HepG2 (cell line): ENCODE measurements around the gene ATOH8. TPM values are rescaled to one million over a fixed set of nuclear protein-coding genes. Genes with fewer than 3 reads are reported as not detected.
A peak's percentile ranks its signal among the peaks of the same experiment; 100 is the strongest.

Experiments used
- BCL3 ChIP-seq: sonication (generic); formaldehyde crosslinking; IDR thresholded peaks from 2 replicates; pipeline ENCODE4 v1.5.1; 2020; ENCODE audit warnings: mild to moderate bottlenecking, missing genetic modification reagents, moderate library complexity
- ESRRA ChIP-seq: sonication (generic); formaldehyde crosslinking; IDR thresholded peaks from 2 replicates; pipeline ENCODE4 v1.5.1; 2020; ENCODE audit warnings: mild to moderate bottlenecking, low read depth, missing genetic modification reagents
- FOXM1 ChIP-seq: sonication (generic); formaldehyde crosslinking; IDR thresholded peaks from 2 replicates; pipeline ENCODE4 v1.5.0; 2020; ENCODE audit warnings: missing genetic modification reagents
- FOXP1 ChIP-seq, 2 experiments: fragments of 450-650 bp in 1 of 2; IDR thresholded peaks; 2 replicates each; pipeline ENCODE4 v1.6.1; 2017 to 2018; ENCODE audit warnings: antibody characterized with exemption in 1 of 2
- HIVEP1 ChIP-seq: sonication (generic); formaldehyde crosslinking; IDR thresholded peaks from 2 replicates; pipeline ENCODE4 v1.4.0; 2020; ENCODE audit warnings: mild to moderate bottlenecking, missing genetic modification reagents
- IKZF1 ChIP-seq: fragments of 450-650 bp; IDR thresholded peaks from 2 replicates; pipeline ENCODE4 v1.7.1; 2016
- IRX3 ChIP-seq: sonication (generic); formaldehyde crosslinking; IDR thresholded peaks from 2 replicates; pipeline ENCODE4 v1.8.1; 2023; ENCODE audit warnings: mild to moderate bottlenecking, low read depth, missing genetic modification reagents, borderline replicate concordance
- KDM5A ChIP-seq: fragments of 200-600 bp; sonication (generic); IDR thresholded peaks from 2 replicates; pipeline ENCODE4 v1.7.0; 2018; ENCODE audit warnings: antibody characterized with exemption, mild to moderate bottlenecking, low read length, borderline replicate concordance
- KMT2A ChIP-seq: sonication (generic); formaldehyde crosslinking; IDR thresholded peaks from 2 replicates; pipeline ENCODE4 v1.4.0; 2020; ENCODE audit warnings: missing genetic modification reagents
- PHB2 ChIP-seq: fragments of 450-650 bp; IDR thresholded peaks from 2 replicates; pipeline ENCODE4 v1.6.1; 2018; ENCODE audit not compliant: partially characterized antibody
- PHF20 ChIP-seq: sonication (generic); formaldehyde crosslinking; IDR thresholded peaks from 2 replicates; pipeline ENCODE4 v1.5.0; 2020; ENCODE audit warnings: mild to moderate bottlenecking, missing genetic modification reagents
- RXRA ChIP-seq: sonication (generic); formaldehyde crosslinking; IDR thresholded peaks from 2 replicates; pipeline ENCODE4 v1.5.1; 2020; ENCODE audit warnings: missing genetic modification reagents
- TARDBP ChIP-seq: sonication (generic); formaldehyde crosslinking; IDR thresholded peaks from 2 replicates; pipeline ENCODE4 v1.8.0; 2022; ENCODE audit warnings: mild to moderate bottlenecking, missing genetic modification reagents
- TBP ChIP-seq: sonication (generic); formaldehyde crosslinking; IDR thresholded peaks from 2 replicates; pipeline ENCODE4 v1.5.0; 2020; ENCODE audit warnings: missing genetic modification reagents
- ZBTB46 ChIP-seq: sonication (generic); formaldehyde crosslinking; IDR thresholded peaks from 2 replicates; pipeline ENCODE4 v1.4.0; 2020; ENCODE audit warnings: mild to moderate bottlenecking, missing genetic modification reagents, borderline replicate concordance
- ZFP41 ChIP-seq: sonication (generic); formaldehyde crosslinking; IDR thresholded peaks from 2 replicates; pipeline ENCODE4 v1.4.0; 2020; ENCODE audit warnings: mild to moderate bottlenecking, missing genetic modification reagents, borderline replicate concordance
- ZNF225 ChIP-seq: sonication (generic); formaldehyde crosslinking; IDR thresholded peaks from 2 replicates; pipeline ENCODE4 v1.4.0; 2020; ENCODE audit warnings: mild to moderate bottlenecking, missing genetic modification reagents
- ZNF331 ChIP-seq: sonication (generic); formaldehyde crosslinking; IDR thresholded peaks from 2 replicates; pipeline ENCODE4 v1.4.0; 2020; ENCODE audit warnings: missing genetic modification reagents
- ZNF614 ChIP-seq: IDR thresholded peaks from 2 replicates; pipeline ENCODE4 v1.6.1; 2018; ENCODE audit warnings: missing biosample characterization, missing genetic modification reagents, inconsistent platforms, borderline replicate concordance
- polyA plus RNA-seq, 8 experiments: library from polyadenylated mRNA; depleted of rRNA in 3 of 8; stranded (reverse) in 7 of 8; unstranded in 1 of 8; fragments of >200 nt; fragmentation: Illumina TruSeq in 4 of 8; extraction: Trizol in 4 of 8; gene quantifications; 2 replicates each; pipeline versions ENCODE4 v1.2.1 to v1.2.3, GENCODE V29; 2011 to 2016; ENCODE audit warnings: low read depth in 4 of 8, missing spikeins in 1 of 8, mixed read lengths in 1 of 8; ENCODE audit not compliant: insufficient read depth in 1 of 8
- total RNA-seq, 5 experiments: library from RNA; depleted of rRNA; stranded (reverse); fragments of >200 nt; fragmentation: Illumina TruSeq; extraction: Trizol; gene quantifications; 2 replicates each; pipeline ENCODE4 v1.2.3, GENCODE V29; 2016; ENCODE audit warnings: low read depth in 1 of 5
- TF ChIP-seq, protein P1 (sequence below): sonication (generic); formaldehyde crosslinking; IDR thresholded peaks from 2 replicates; pipeline ENCODE4 v1.4.0; 2020; ENCODE audit warnings: missing genetic modification reagents; ENCODE audit errors: not compliant biosample characterization
- TF ChIP-seq, protein P2 (sequence below): IDR thresholded peaks from 2 replicates; pipeline ENCODE4 v1.6.1; 2018; ENCODE audit warnings: missing genetic modification reagents
- TF ChIP-seq, protein P3 (sequence below): IDR thresholded peaks from 2 replicates; pipeline ENCODE4 v1.4.0; 2020; ENCODE audit warnings: mild to moderate bottlenecking, missing genetic modification reagents

The ATOH8 gene
- total and polyA plus RNA-seq, 2 of the 13 experiments (the other 11 are each of a cell fraction or from before 2014, with no cell fraction given): 0.13 to 0.61 TPM

- TF ChIP-seq FOXP1 (IDR thresholded peaks at IDR 0.05): no peak
- no peak for TF ChIP-seq FOXP1 (CRISPR knock-in tag; IDR thresholded peaks at IDR 0.05)
- no peak for TF ChIP-seq IRX3 (CRISPR knock-in tag)
- no peak for TF ChIP-seq ZFP41 (CRISPR knock-in tag)
- no peak for TF ChIP-seq KMT2A (CRISPR knock-in tag)
- no peak for TF ChIP-seq ESRRA
- no peak for TF ChIP-seq BCL3
- peak; percentile 77 for TF ChIP-seq RXRA (CRISPR knock-in tag)
- no peak for TF ChIP-seq TARDBP (CRISPR knock-in tag)
- TF ChIP-seq ZBTB46 (CRISPR knock-in tag): no peak
- TF ChIP-seq FOXM1: no peak
- TF ChIP-seq, protein P1, sequence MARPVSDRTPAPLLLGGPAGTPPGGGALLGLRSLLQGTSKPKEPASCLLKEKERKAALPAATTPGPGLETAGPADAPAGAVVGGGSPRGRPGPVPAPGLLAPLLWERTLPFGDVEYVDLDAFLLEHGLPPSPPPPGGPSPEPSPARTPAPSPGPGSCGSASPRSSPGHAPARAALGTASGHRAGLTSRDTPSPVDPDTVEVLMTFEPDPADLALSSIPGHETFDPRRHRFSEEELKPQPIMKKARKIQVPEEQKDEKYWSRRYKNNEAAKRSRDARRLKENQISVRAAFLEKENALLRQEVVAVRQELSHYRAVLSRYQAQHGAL (CRISPR knock-in tag): no peak
- TF ChIP-seq ZNF614 (CRISPR knock-in tag): peak; percentile 62; the same call in 1 of the 2 replicates
- TF ChIP-seq ZNF331 (CRISPR knock-in tag): peak; percentile 82; the same call in 1 of the 2 replicates
- no peak for TF ChIP-seq PHB2
- no peak for TF ChIP-seq HIVEP1
- TF ChIP-seq KDM5A: no peak
- no peak for TF ChIP-seq ZNF225 (CRISPR knock-in tag)
- no peak for TF ChIP-seq TBP (CRISPR knock-in tag)
- TF ChIP-seq, protein P2, sequence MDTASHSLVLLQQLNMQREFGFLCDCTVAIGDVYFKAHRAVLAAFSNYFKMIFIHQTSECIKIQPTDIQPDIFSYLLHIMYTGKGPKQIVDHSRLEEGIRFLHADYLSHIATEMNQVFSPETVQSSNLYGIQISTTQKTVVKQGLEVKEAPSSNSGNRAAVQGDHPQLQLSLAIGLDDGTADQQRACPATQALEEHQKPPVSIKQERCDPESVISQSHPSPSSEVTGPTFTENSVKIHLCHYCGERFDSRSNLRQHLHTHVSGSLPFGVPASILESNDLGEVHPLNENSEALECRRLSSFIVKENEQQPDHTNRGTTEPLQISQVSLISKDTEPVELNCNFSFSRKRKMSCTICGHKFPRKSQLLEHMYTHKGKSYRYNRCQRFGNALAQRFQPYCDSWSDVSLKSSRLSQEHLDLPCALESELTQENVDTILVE (CRISPR knock-in tag): no peak
- TF ChIP-seq, protein P3, sequence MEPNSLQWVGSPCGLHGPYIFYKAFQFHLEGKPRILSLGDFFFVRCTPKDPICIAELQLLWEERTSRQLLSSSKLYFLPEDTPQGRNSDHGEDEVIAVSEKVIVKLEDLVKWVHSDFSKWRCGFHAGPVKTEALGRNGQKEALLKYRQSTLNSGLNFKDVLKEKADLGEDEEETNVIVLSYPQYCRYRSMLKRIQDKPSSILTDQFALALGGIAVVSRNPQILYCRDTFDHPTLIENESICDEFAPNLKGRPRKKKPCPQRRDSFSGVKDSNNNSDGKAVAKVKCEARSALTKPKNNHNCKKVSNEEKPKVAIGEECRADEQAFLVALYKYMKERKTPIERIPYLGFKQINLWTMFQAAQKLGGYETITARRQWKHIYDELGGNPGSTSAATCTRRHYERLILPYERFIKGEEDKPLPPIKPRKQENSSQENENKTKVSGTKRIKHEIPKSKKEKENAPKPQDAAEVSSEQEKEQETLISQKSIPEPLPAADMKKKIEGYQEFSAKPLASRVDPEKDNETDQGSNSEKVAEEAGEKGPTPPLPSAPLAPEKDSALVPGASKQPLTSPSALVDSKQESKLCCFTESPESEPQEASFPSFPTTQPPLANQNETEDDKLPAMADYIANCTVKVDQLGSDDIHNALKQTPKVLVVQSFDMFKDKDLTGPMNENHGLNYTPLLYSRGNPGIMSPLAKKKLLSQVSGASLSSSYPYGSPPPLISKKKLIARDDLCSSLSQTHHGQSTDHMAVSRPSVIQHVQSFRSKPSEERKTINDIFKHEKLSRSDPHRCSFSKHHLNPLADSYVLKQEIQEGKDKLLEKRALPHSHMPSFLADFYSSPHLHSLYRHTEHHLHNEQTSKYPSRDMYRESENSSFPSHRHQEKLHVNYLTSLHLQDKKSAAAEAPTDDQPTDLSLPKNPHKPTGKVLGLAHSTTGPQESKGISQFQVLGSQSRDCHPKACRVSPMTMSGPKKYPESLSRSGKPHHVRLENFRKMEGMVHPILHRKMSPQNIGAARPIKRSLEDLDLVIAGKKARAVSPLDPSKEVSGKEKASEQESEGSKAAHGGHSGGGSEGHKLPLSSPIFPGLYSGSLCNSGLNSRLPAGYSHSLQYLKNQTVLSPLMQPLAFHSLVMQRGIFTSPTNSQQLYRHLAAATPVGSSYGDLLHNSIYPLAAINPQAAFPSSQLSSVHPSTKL: peak; percentile 67; the same call in 1 of the 2 replicates
- no peak for TF ChIP-seq IKZF1
- no peak for TF ChIP-seq PHF20
These were observed 18.4 kb downstream of the ATOH8 start (continued) for GRCh38 chr2:85772019-85772745.
